Activated CD4-positive, alpha-beta T cell treated with anti-CD3 and anti-CD28 coated beads for 48 hours (primary cell): ENCODE results near the gene HEXA.

Experiments used
- DNase-seq: peaks from one replicate; pipeline ENCODE4 v3.0.0-alpha.2; 2020

Gene HEXA

DNA sequence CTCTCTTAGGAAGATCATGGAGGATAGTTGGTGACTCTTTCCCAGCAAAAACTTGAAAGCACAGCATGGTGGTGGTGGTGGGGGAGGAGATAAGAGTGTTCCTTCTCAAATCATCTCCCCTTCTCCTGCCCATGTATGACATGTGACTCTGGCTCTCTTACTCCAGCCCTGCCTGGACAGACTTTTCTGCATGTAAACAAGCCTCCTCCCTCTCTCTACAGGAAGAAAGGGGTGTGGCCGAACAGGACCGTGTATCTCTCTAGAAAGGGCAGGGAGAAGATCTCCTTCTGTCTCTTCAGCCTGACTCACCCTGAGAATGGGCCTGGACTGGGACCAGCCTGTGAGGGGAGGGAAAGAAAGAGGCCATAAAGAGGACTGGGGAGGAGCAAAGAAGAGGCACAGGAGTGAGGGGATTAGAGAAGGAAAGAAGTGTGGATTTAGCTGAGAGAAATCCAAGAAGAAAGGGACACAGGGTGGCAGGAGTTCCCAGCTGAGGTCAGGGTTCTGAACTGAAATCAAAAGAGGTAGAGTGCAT, 57.3 kb downstream of the HEXA start:
- no peak for DNase-seq

- DNase-seq: no peak
Observed at GRCh38 chr15:72315706-72316370, 60.0 kb downstream of the HEXA start.

DNA sequence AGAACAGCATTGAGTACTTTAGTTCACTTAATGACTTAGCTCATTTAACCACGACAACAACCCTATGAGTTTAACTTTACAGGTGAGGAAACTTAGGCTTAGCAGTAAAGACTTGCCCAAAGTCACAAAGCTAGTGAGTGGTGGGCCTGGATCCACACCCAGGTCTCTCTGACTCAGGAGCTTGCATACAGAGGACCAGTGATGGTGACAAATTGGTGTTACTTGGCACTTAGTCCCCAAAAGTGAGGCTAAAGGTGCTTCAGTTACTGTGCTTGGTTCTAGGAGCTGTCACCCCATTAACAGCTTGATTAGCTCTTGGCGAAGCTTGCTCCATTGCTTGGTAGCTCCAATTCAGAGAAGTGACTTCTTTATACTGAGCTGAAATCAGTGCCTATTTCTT, 61.9 kb downstream of the HEXA start:
- no peak for DNase-seq

DNA sequence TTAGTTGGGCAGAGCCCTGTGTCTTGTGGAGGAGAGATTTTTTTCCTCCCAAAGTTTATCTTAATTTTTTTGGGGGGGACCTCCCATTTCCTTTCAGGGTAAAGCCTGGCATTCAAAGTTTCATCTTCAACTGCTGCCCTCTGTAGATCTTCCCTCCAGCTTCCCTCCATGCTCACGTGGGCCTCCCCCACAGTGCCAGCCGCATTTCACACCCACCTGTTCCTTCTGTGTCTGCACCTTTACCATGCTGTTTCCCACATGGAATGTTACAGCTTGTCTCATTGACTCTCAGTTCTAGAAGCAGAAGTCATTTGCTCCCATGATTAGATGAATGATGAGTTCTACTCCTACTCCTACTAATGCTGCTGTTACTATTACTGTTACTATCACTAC, 62.4 kb downstream of the HEXA start:
- DNase-seq: no peak

- peak; percentile 72 for DNase-seq
Observed at GRCh38 chr15:72312605-72313447, 63.0 kb downstream of the HEXA start.

GRCh38 chr15:72307026-72307425, 68.8 kb downstream of the HEXA start:
- DNase-seq: no peak

DNA sequence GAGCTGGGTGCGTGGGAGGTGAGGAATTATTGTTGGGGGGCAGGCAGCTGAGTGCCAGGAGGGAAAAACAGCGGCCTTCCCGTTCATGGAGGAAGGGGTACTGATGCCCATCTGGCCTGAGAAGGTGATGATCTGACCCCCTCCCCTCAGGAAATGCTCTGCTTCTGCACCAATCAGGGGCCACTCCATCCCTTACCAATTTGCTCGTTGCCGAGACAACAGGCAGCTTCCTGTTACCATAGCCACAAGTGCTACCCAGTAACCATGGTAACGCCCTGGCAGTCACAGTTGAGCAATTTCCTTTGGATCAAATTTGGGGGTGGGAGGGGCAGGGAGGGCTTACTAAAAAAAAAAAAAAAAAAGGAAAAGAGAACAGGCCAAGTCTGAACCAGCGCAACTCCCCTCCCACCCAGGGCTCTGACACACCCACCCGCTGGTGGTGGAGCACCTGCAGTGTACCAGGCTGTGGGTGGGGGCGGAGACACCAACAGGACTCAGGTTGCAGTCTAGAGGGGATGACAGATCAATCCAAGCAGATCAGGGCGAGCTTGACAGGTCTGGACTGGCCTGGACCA, 69.5 kb downstream of the HEXA start:
- peak; percentile 36 for DNase-seq

DNA sequence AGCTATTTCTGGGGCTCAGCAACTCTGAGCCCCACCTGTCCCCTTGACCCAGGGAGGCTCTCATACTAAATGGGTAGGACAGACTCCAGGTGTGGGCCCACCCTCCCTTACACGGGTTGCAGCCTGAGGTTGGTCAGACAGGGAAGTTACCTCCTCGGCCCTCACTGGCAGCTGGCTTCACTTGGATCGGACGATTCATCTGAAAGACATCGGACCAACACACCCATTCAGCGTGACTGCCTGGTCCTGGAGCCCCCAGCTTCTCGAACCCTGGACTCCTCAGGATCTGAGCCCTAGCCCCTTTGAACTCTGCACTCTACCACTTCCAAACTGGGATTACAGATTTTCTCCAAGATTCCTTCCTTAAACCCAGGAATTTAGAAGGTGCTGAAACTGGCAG, 71.2 kb downstream of the HEXA start:
- no peak for DNase-seq

GRCh38 chr15:72302955-72303354, 72.9 kb downstream of the HEXA start:
- no peak for DNase-seq
